Measurements from ENCODE around the gene DHX8. TPM values are rescaled to one million over a fixed set of nuclear protein-coding genes. Genes with fewer than 3 reads are reported as not detected.

Gene DHX8
- total RNA-seq, 1 donor from 2014 or later = 32.1 TPM

- DNase-seq = no peak
Observed at GRCh38 chr17:43526886-43527648, 43.3 kb downstream of the DHX8 start.

GRCh38 chr17:43528319-43528987, 44.7 kb downstream of the DHX8 start:
- DNase-seq = no peak

GRCh38 chr17:43528988-43529814, 45.4 kb downstream of the DHX8 start:
- no peak for DNase-seq

- no peak for DNase-seq
Observed at GRCh38 chr17:43529947-43530287, 46.1 kb downstream of the DHX8 start.

- DNase-seq = peak; percentile 76
Observed at GRCh38 chr17:43530288-43531081, 46.7 kb downstream of the DHX8 start.

- DNase-seq = no peak
Observed at GRCh38 chr17:43531082-43531378, 47.3 kb downstream of the DHX8 start.

- no peak for DNase-seq
Observed at GRCh38 chr17:43531955-43532354, 48.2 kb downstream of the DHX8 start.

- no peak for DNase-seq
Observed at GRCh38 chr17:43532581-43532980, 48.8 kb downstream of the DHX8 start.

- no peak for DNase-seq
Observed at GRCh38 chr17:43533699-43534098, 49.9 kb downstream of the DHX8 start.

- no peak for DNase-seq
Observed at GRCh38 chr17:43534909-43535308, 51.1 kb downstream of the DHX8 start.

GRCh38 chr17:43536236-43536992, 52.6 kb downstream of the DHX8 start:
- DNase-seq = no peak

- DNase-seq = no peak
Observed at GRCh38 chr17:43540821-43541674, 57.3 kb downstream of the DHX8 start.

GRCh38 chr17:43542859-43543258, 59.1 kb downstream of the DHX8 start:
- no peak for DNase-seq

GRCh38 chr17:43543300-43543699, 59.5 kb downstream of the DHX8 start:
- no peak for DNase-seq

- no peak for DNase-seq
Observed at GRCh38 chr17:43543771-43544575, 60.2 kb downstream of the DHX8 start.

- no peak for DNase-seq
Observed at GRCh38 chr17:43545383-43545632, 61.5 kb downstream of the DHX8 start.

GRCh38 chr17:43546319-43547188, 62.8 kb downstream of the DHX8 start, which contains the start of gene ETV4:
TSS of gene ETV4 (minus strand) at chr17:43546340. CDS start at chr17:43545617, 723 bp downstream.
- DNase-seq = peak; percentile 48

- no peak for DNase-seq
Observed at GRCh38 chr17:43547189-43547550, 63.4 kb downstream of the DHX8 start.

GRCh38 chr17:43547659-43548256, 64.0 kb downstream of the DHX8 start:
- DNase-seq = no peak
